ENCODE measurements around the gene SLITRK4. TPM values are rescaled to one million over a fixed set of nuclear protein-coding genes. Genes with fewer than 3 reads are reported as not detected.

The SLITRK4 gene
- total and polyA plus RNA-seq, 4 donors: 0.03 to 0.28 (median 0.08) TPM; not detected in 1

- Histone ChIP-seq H3K9me3 (ENCODE audit: control insufficient read depth in 4 of 4, low read length in 3 of 4) (no peaks in the 10 kb centered on the region), H3K4me3 (ENCODE audit: low read depth in 1 of 3, low read length in 3 of 3) (no peak overlapping the region), H3K27ac (ENCODE audit: low read depth in 1 of 2, low read length in 2 of 2) (no peak overlapping the region), H3K4me1 (ENCODE audit: control insufficient read depth in 4 of 4, insufficient read depth in 4 of 4, low read length in 3 of 4) (no peaks in the 10 kb centered on the region), H3K9ac (ENCODE audit: low read depth in 1 of 2, low read length in 2 of 2) (no peak overlapping the region), H3K36me3 (ENCODE audit: control insufficient read depth in 4 of 4, insufficient read depth in 3 of 4, low read depth in 1 of 4, low read length in 3 of 4) (no peaks in the 10 kb centered on the region), H3K27me3 (ENCODE audit: control insufficient read depth in 4 of 4, insufficient read depth in 4 of 4, low read length in 3 of 4) (no peaks in the 10 kb centered on the region)
- no peak for DNase-seq (ENCODE audit: low spot score)
- no peak for TF ChIP-seq SP1 (IDR thresholded peaks at IDR 0.05)
- TF ChIP-seq RAD21 (IDR thresholded peaks at IDR 0.05): no peak
- TF ChIP-seq JUND (IDR thresholded peaks at IDR 0.05): no peak
- no peak for TF ChIP-seq HNF4G (IDR thresholded peaks at IDR 0.05)
- TF ChIP-seq NR2F2 (IDR thresholded peaks at IDR 0.05): no peak
- no peak for TF ChIP-seq CTCF (IDR thresholded peaks at IDR 0.05; ENCODE audit: low read depth, low read length, missing input control)
- no peak for TF ChIP-seq ZBTB33 (IDR thresholded peaks at IDR 0.05)
- no peak for TF ChIP-seq RXRA (IDR thresholded peaks at IDR 0.05)
- no peak for TF ChIP-seq REST (IDR thresholded peaks at IDR 0.05)
- no peak for TF ChIP-seq TAF1 (conservative IDR thresholded peaks at IDR 0.05)
- TF ChIP-seq EGR1 (IDR thresholded peaks at IDR 0.05; ENCODE audit: low read depth in 2 of 2): no peak
- no peak for TF ChIP-seq HNF4A (conservative IDR thresholded peaks at IDR 0.05)
- WGBS: 74% methylated on average over 2 of the region's 2 CpGs
Observed at GRCh38 chrX:143621276-143621675, 14.6 kb downstream of the SLITRK4 start.

- Histone ChIP-seq H3K27ac (ENCODE audit: low read depth in 1 of 2, low read length in 2 of 2) (no peak overlapping the region), H3K4me3 (ENCODE audit: low read depth in 1 of 3, low read length in 3 of 3) (no peak overlapping the region), H3K27me3 (ENCODE audit: control insufficient read depth in 4 of 4, insufficient read depth in 4 of 4, low read length in 3 of 4) (no peaks in the 10 kb centered on the region), H3K36me3 (ENCODE audit: control insufficient read depth in 4 of 4, insufficient read depth in 3 of 4, low read depth in 1 of 4, low read length in 3 of 4) (no peaks in the 10 kb centered on the region), H3K9me3 (ENCODE audit: control insufficient read depth in 4 of 4, low read length in 3 of 4) (no peaks in the 10 kb centered on the region), H3K9ac (ENCODE audit: low read depth in 1 of 2, low read length in 2 of 2) (no peak overlapping the region), H3K4me1 (ENCODE audit: control insufficient read depth in 4 of 4, insufficient read depth in 4 of 4, low read length in 3 of 4) (no peaks in the 10 kb centered on the region)
- TF ChIP-seq FOXA1 (IDR thresholded peaks at IDR 0.05) (no peak), ATF3 (IDR thresholded peaks at IDR 0.05) (no peak), ZBTB33 (IDR thresholded peaks at IDR 0.05) (no peak), NR2F2 (IDR thresholded peaks at IDR 0.05) (no peak), YY1 (IDR thresholded peaks at IDR 0.05) (no peak), RXRA (IDR thresholded peaks at IDR 0.05) (no peak), HNF4G (IDR thresholded peaks at IDR 0.05) (no peak), RAD21 (IDR thresholded peaks at IDR 0.05) (no peak), HNF4A (conservative IDR thresholded peaks at IDR 0.05) (no peak), SP1 (IDR thresholded peaks at IDR 0.05) (no peak), JUND (IDR thresholded peaks at IDR 0.05) (no peak), REST (IDR thresholded peaks at IDR 0.05) (no peak), EGR1 (IDR thresholded peaks at IDR 0.05; ENCODE audit: low read depth in 2 of 2) (no peak), TAF1 (conservative IDR thresholded peaks at IDR 0.05) (no peak), GABPA (IDR thresholded peaks at IDR 0.05 in 1 of 2, conservative IDR thresholded peaks at IDR 0.05 in 1 of 2) (no peak)
- 85% methylated on average over 4 of the region's 4 CpGs for WGBS
- DNase-seq (ENCODE audit: low spot score): no peak
Observed at GRCh38 chrX:143615851-143616250, 20.1 kb downstream of the SLITRK4 start.

Data from liver (tissue), 9 donors.